GM12801 (cell line): ENCODE measurements around the gene ZFPL1.

Source experiments
- TF ChIP-seq, protein P1 (sequence below): IDR thresholded peaks from one replicate; pipeline ENCODE4 v1.5.1; 2011; ENCODE audit warnings: control low read depth; ENCODE audit not compliant: insufficient read length; ENCODE audit errors: extremely low read depth

The ZFPL1 gene

DNA sequence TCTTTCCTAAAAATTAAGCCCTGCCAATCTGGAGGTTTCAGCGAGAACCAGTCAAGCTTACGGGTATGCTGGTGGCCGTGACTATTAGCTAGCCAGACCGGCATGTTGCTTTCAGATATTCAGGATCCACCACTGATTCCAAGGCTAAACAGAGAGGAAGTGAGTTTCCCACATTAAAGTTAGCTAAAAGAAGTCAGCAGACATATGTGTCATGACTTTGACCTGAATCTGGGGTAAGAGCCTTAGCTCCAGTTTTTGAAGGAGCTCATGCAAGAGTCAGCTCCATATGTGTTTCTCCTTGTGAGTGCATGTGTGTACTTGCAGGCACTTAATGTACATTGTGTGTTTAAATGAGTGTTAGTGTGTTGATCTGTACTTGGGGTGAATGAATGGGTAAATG, 1.4 kb downstream of the ZFPL1 start:
- TF ChIP-seq, protein P1, sequence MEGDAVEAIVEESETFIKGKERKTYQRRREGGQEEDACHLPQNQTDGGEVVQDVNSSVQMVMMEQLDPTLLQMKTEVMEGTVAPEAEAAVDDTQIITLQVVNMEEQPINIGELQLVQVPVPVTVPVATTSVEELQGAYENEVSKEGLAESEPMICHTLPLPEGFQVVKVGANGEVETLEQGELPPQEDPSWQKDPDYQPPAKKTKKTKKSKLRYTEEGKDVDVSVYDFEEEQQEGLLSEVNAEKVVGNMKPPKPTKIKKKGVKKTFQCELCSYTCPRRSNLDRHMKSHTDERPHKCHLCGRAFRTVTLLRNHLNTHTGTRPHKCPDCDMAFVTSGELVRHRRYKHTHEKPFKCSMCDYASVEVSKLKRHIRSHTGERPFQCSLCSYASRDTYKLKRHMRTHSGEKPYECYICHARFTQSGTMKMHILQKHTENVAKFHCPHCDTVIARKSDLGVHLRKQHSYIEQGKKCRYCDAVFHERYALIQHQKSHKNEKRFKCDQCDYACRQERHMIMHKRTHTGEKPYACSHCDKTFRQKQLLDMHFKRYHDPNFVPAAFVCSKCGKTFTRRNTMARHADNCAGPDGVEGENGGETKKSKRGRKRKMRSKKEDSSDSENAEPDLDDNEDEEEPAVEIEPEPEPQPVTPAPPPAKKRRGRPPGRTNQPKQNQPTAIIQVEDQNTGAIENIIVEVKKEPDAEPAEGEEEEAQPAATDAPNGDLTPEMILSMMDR = no peak

DNA sequence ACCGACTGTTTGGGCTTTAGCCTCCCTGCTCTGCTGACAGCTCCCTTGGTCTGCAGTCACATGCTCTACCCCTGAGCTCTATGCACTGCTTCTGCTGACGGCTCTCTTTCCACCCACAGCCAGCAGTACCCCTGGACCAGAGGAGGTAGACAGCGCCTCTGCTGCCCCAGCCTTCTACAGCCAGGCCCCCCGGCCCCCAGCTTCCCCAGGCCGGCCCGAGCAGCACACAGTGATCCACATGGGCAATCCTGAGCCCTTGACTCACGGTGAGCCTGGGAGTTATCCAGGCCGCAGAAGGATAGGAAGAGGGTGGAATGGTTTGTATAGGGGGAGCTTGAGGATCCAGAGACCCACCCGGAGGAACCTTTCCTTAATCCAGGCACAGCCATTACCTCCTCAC, 2.8 kb downstream of the ZFPL1 start:
- TF ChIP-seq, protein P1 = no peak

DNA sequence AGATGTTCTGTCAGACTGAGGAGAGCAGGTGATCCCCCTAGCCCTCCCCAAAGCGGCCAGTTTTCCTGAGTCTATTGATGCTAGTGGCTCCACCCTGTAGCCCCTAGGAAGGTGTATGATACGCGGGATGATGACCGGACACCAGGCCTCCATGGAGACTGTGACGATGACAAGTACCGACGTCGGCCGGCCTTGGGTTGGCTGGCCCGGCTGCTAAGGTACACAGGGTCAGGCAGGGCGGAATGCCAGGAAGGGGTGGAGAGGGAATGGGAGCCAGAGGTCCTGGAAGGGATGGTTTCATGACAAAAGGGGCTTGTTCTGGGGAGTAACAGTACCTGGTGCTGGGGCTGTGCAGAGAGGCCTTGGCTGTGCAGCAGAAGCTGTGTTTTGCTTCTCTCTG, 3.2 kb downstream of the ZFPL1 start:
- TF ChIP-seq, protein P1 = no peak

DNA sequence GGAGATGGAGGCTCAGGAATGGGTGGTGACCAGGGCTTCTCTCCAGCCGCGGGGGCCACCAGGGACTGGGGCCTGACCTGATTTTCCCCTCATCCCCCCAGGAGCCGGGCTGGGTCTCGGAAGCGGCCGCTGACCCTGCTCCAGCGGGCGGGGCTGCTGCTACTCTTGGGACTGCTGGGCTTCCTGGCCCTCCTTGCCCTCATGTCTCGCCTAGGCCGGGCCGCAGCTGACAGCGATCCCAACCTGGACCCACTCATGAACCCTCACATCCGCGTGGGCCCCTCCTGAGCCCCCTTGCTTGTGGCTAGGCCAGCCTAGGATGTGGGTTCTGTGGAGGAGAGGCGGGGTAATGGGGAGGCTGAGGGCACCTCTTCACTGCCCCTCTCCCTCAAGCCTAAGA, 3.8 kb downstream of the ZFPL1 start:
- TF ChIP-seq, protein P1 = no peak

DNA sequence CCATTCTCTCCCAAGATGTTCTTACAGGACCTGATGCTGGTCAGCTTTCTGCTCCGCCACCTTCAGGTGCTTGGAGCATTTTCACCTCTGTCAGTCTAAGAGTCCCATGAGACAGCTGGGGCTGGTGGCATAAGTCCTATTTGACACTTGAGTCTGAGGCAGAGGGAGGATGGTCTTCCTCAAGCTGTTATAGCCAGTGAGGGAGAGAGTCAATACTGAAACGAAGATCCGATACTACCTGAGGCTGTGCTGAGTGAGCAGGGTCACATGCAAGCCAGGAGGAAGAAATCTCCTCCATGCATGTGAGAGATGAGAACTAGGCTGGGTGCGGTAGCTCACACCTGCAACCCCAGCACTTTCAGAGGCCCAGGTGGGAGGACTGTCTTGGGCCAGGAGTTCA, 5.6 kb downstream of the ZFPL1 start:
- TF ChIP-seq, protein P1 = no peak

DNA sequence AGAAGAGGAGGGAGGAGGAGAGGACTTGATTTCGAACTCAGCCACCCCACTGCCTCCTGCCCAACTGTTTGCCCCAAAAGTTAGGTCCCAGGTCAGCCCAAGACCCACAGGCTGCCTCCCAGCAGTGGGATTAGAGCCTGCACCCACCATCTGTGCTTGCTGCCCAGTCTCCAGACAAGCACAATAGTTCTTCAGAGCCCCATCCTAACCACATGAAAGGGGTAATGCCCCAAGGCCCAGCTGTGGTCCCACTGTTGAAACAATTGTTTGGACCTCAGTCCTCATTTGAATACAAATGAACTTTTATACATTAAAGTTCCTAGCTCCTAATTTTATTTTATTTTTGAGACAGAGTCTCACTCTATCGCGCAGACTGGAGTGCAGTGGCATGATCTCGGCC, 6.6 kb downstream of the ZFPL1 start:
- TF ChIP-seq, protein P1 = no peak

DNA sequence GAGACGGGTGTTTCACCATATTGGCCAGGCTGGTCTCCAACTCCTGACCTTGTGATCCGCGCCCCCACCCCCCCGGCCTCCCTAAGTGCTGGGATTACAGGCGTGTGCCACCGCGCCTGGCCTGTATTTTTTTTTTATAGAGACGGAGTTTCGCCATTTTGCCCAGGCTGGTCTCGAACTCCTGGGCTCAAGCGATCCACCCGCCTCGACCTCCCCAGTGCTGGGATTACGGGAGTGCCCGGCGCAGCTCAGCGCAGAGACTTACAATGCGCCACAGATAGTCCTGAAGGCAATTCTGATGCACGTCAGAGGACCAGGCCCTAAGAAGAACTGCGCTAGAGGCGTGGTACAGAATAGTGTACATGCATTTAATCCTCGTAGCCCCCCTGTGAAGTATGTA, 11.4 kb downstream of the ZFPL1 start:
- TF ChIP-seq, protein P1 = no peak
